ENCODE results near the gene RRAGC.
"Not testable (repeated sequence)": the region's sequence is repeated elsewhere in the genome, so short reads cannot be mapped to it uniquely, and the experiment has no call there.

RRAGC gene

DNA sequence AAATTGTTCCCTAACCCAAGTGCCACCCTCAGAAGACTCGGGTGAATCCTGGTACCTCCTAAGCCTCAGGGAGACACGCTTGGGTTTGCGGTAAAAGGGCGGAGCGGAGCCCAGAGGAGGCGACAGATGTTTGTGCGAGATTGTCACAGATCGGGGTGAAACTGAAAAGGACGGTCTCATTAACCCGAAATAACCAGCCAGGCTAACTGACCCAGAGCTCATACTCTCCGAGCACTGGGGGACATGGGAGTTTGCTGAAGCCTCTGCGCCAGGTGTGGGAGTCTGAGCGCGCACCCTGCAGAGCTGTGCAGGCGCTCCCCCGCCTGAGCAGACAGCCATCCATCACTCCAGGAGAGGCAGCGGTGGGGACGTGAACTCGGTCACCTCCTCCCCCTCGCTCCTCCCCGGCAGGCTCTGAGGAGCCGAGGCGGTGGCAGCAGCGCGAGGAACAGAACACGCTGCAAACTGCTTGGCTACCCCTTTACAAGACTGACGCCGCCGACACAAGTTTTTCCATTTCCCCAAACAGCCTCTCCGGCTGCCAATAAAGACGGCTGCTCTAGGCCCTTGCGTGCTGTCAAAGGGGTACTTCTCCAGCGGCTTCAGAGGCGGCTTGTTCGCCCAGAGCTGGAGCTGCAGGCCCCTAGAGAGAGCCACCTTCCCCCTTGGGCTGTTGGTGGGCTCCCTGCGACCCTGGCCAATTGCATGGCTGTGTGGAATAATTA is 43.5 kb downstream of the RRAGC start:
- DNase-seq, result peak in 1 of 2 experiments; percentile 33

- no peak for DNase-seq
Observed at GRCh38 chr1:38814984-38815464, 44.5 kb downstream of the RRAGC start.

DNA sequence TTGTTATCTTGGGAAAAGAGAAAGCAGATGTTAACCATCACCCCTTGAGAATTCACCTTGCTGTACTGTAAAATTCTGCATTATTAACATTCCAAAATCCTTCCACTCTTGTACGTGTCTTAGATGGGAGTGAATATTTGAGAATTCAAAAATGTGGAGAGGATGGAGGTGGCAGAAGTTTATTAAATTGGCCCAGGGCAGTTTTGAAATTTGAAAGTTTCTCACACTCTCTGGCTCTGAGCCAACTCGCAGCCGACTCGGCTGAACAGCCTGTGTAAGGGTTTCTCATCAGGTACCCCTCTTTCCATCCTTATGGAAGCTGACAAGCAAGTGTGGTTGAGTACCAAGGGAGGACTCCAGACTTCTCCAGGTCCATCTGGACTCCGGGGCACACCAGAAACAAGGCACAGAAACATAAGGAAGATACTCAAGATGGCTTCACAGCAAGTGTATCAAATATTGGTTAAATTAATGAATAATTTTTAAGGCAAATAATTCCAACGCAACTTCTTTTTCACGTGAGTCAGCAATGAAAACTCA is 45.1 kb downstream of the RRAGC start:
- no peak for DNase-seq

- DNase-seq, result no peak
Observed at GRCh38 chr1:38812981-38813380, 46.6 kb downstream of the RRAGC start.

DNA sequence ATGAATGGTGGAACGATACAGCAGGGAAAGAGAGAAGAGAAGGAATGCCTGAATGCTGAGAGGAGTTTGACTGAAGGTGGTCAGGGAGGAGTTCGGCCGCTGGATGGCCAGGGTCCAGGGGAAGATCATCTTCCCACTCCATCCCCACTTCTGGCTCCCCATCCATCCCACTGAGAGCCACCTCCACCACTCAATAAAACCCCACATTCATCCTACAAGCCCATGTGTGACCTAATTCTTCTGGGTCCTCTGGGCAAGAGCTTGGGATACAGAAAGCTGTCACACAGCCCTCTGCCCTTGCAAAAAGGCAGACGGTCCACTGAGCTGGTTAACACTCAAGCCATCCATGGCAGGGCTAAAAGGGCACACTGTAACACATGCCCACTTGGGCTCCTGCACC is 48.1 kb downstream of the RRAGC start:
- DNase-seq, result not testable (repeated sequence)

GRCh38 chr1:38806090-38806489 is 53.5 kb downstream of the RRAGC start:
- no peak for DNase-seq

DNA sequence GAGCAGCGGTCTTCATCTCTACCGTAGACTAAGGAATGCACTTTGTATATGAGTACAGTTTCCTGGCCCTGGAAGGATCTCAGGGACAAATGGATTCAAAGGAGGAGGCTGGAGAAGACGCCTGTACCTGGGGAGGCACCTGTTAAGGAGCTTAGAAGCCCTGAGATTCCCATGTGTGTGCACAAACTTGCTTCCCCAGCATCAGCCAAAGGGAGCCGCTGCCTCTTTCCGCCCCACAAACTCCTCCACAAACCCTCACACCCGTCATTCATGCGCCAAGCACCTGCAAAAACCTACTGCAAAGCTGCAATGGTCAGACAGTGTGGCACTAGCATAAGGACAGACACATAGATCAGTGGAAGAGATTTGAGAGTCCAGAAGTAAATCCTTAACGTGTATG is 54.5 kb downstream of the RRAGC start:
- DNase-seq, result no peak

DNA sequence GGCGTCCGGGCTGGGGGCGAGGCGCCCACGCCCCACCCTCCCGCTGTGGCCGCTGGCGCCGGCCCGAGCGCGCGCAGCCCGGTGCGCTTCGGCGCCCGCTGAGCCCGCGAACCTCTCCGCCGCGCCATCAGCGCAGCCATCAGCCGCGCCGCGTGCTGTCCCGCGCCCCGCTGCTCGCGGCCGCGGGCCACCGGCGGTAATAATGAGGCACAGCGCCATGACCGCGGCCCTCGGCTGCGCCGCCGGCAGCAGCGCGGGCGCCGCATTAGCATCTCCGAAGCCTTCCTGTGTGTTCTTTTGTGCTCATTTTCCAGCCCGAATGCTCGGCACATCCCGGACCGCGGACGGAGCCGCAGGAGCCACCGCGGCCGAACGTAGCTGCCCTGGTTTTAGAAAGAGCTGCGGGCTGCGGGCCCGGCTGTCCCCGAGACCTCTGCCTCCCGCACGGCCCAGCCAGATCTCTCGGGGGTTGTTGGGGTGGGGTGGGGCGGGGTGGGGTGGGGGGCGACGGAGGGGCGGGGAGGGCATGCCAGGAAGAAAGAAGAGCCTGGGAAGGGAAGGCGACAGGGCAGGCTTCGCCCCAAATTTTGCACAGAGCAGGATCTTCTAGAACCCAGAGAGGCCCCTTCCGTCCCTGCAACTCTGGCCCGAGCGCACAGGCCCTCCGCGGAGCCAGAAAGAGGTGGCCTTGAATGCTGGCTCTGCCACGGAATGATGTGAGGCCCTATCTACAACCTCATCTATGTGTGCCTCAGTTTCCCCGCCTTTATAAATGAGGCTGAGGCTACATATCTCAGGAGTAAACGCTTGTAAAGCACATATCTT is 55.3 kb downstream of the RRAGC start:
- DNase-seq, result no peak

DNA sequence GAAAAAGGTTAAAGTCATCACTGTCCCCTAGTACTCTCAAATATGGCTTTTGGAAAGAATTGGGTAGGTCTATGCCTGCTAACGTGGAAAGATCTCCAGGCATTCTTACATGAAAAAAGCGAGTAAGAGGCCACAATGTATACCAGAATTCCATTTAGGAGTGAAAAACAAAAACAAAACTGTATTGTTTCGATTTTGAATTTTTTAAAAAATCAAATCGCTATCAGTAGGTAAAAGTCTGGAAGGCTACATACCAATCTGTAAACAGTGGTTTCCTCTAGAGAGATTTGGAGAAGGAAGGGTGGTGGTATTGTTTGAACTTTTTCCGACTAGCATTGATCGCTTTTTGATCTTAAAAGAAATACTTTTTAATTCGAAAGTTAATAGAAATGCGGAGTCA is 55.9 kb downstream of the RRAGC start:
- no peak for DNase-seq

DNA sequence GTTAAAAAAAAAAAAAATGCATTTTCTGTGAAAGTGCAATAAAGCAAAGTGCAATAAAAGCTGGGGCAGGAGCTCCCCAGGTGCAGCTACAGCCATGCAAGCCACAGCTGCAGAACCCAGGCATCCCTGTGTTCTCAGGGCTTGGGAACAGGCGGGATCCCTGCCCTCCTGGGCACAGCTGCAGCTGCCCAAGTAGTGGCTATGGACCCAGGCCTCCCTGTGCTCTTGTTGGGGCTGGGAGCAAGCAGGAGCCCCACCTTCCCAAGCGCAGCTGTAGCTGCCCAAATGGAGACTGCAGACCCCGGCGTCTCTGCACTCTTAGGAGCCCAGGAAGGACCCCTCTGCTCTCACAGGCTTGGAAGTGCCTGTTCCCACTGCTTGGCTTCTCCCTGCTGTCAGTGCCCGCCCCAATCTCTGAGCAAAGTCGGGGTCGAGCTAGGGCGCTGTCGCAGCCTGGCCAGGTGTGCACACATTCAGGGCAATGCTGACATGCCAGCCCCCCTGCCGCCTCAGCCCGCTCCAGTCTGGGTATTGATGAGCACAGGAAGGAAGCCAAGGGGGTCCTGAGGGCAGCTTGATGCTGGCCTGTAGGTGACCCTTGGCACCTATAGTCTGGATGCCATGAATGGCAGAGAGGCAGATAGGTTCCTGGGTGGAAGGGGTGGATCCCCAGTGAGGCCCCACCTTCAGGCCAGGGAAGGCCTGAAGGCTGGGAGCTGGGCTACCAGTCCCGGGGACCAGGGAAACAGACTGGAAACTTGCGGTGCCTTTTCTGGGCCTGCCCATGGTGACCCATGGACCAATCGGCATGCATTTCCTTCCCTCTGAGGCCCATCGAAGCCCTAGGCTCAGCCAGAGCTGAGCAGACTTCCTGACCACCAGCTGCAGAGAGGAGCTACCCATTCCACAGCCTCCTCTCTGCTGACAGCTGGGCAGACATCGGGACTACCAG is 58.6 kb downstream of the RRAGC start:
- no peak for DNase-seq

GRCh38 chr1:38793299-38793698 is 66.3 kb downstream of the RRAGC start:
- DNase-seq, result no peak

DNA sequence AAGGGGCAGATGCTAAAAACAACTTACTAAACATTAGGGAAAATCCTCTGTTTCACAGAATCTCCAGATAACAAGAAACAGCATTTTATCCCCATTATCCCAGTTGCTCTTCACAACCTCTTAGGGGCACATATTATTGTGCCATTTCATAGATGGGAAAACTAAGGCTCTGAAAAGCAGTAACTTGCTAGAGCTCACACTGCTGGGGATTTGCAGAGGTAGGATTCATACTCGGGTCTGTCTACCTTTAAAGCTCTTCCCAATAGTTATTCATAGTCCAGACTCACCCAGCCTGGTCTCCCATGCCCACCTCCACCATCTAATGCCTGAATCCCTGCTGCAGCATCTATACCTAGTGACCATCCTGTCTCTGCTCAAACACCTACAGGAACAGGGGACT is 67.7 kb downstream of the RRAGC start:
- DNase-seq, result no peak

- DNase-seq, result no peak
Observed at GRCh38 chr1:38791164-38791515, 68.4 kb downstream of the RRAGC start.

- no peak for DNase-seq
Observed at GRCh38 chr1:38790422-38791163, 69.0 kb downstream of the RRAGC start.

- DNase-seq, result no peak
Observed at GRCh38 chr1:38789498-38790169, 69.9 kb downstream of the RRAGC start.

DNA sequence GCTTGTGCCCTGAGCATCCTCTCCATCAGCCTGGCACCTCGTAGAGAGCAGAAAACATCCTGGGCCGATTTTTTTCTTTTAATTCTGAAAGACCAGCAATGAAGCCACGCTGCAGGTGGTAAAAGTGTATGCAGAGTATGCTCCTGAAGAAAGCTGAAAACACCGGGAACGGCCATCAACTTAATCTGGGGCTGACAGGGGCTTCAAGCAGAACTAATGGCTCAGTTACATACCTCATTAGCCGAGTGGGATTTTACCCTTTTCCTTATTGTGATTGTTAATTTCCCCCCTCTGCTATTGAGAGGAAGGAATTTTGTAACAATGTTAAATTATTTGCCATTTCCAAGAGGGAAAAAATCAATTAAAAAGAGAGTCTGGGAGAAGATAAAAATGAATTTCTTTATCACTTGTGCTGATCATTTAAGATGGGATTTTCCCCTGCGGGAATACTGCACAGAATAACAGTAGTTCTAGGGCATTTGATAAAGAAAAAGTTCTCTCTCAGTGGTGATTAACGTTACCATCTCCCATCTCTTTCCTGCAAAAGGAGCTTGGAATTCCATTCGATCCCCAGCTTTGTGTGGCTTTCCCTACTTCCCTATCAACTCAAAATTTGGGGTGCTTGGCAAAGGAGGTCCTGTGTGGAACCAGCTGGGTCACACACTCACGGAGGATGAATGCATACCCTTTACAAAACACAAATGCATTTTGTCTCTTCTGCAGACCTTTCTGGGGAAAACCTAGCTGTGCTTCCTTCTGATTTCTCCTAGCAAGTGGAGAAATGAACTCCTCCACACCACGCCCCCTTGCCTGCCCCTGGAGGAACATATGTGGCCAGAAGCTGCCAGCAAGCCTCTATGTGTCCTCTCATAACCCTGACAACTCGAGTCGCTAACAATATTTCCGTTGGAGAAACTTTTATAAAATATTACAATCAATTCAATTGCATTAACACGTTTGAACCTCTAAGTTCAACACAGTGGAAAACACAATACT is 70.9 kb downstream of the RRAGC start:
- DNase-seq, result no peak
